Measurements from ENCODE around the gene IGFN1.
"Not testable (repeated sequence)": the region's sequence is repeated elsewhere in the genome, so short reads cannot be mapped to it uniquely, and the experiment has no call there.

IGFN1 gene

GRCh38 chr1:201248721-201249559 is 58.3 kb downstream of the IGFN1 start:
- DNase-seq (ENCODE audit: low read depth) = no peak

DNA sequence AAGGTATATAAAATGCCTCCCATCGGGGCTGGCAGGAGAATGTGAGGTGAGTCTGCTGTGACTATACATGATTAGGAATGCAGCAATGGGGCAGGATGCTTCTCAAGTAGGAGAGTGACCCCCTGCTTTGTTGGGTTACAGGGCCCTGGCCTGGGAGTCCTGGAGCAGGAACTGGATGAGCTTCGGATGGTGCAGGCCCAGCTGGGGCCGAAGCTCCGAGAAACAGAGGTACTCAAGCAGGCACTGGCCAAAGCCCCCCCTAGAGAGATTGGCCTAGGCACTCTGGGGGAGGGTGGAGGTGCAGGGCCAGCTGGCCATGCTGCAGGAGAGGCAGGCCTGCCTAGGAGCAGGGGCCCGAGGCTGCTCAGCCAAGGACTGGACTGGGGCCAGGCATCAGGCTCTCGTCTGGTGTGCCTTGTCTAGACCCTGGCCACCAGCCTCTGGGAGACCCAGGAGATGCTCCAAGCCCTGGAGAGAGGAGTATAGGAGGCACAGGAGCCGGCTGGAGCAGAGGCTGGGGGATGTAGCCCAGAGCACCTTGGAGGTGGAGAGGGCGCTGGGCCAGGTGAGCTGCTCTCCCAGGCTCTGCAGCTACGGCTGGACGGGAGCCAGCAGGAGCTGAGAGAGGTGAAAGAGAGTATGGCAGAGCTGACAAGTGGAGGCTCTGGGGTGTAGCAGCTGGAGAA is 59.8 kb downstream of the IGFN1 start:
- DNase-seq (ENCODE audit: low read depth) = no peak

DNA sequence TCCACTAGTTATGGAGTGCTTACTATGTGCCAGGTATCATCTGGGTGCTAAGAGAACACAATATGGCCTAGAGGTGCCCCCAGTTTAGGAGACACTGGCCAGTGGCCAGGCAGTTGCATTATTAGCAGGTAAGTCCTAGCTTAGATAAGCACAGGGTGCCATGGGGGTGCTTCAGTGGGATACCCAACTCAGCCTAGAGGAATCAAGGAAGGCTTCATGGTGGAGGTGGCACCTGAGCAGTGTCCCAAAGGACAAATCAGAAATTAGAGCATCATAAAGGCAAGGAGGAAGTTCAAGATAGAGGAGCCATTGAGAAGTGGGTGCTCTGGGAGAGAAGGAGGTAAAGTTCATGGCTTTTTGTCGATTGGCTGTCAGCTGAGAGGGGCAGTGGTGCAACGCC is 60.8 kb downstream of the IGFN1 start:
- DNase-seq (ENCODE audit: low read depth) = no peak

- DNase-seq (ENCODE audit: low read depth) = no peak
Measured at GRCh38 chr1:201251851-201252430, 61.3 kb downstream of the IGFN1 start.

GRCh38 chr1:201252944-201253371 is 62.3 kb downstream of the IGFN1 start:
- DNase-seq (ENCODE audit: low read depth) = no peak

DNA sequence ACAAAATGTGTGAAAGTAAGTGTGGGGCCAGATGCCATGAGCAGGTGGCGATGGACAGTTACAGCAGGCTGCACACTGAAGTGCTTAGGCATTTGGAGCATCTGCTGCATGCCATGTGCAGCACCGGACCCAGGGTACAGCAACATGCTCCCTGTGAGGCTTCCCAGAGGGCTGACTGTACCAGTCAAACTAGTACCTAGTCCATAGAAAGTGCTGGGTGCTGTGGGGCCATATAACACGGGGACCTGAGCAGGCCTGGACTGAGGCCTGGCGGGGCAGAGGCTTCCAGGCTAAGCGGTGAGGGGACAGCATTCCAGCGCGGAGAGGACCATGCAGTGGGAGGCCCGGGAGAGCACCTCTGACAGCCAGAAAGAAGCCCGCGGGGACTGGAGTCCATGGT is 62.8 kb downstream of the IGFN1 start:
- DNase-seq (ENCODE audit: low read depth) = no peak

DNA sequence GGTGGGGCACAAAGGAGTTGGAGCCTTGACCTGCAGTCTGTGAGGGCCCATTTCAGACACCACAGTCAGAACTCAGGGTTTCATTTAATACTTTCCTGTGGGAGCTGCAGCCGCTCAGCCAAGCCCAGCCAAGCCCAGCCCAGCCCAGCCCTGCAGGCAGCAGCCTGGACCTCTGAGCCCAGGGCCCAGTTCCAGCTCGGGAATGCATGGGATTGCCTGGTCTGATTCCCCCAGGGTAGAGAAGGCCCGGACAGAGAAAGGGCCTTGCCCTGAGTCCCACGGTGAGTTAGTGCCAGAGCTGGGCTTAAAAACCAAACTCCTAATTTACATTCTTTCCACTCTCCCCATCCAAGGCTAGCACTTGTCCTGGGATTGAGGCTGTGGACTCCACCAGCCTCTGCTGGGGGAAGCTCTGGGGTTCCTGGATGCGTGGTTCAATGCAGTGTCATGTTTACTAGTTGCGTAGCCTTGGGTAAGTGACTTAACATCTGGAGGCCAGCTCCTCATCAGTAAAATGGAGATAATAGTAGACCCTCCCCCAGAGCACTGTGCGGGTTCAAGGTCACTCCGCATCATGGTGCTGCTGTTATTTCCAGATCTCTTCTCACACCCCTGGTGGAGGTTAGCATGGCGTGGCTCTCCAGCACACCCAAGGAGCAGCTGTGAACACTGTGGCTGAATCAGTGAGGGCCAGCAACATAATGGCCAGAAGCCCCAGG is 63.4 kb downstream of the IGFN1 start:
- no peak for DNase-seq (ENCODE audit: low read depth)

DNA sequence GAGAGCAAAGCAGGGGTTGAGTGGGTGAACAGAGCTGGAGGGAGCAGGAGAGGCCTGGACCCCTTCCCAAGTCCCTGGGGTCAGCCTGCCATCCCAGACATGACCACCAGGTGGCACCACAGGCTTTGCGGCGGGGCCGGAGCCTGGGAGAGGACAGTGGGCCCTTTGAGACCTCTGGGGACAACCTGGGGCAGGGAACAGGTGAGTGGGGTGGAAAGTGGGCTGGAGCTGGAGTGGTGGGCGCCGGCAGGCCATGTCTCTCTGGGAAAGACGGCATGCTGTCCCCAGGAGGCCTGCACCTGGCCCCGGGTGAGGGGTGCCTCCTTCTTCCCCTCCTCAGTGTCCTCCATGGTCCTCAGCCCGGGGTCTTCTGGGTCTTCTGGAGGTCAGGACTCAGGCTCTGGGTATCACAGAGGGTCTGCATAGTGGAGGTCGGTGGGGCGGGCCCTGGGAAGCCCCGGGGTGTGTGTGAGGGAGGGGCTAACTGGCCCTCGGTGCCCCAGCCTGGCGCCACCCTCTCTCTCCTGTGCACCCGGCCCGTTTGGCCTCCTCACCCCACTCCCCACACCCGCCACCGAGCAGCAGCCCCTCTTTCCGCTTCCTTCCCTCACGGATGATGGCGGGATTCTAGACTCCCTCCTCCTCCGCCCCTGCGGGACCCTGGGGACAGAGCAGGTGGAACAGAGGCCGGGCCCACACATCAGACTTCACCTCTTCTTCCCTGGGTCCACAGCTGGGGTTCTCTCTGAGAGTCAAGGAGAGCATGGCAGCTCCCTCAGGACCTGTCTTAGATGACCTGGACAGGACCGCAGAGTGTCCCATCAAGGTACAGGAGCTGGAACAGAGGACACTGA is 64.2 kb downstream of the IGFN1 start:
- DNase-seq (ENCODE audit: low read depth) = no peak

DNA sequence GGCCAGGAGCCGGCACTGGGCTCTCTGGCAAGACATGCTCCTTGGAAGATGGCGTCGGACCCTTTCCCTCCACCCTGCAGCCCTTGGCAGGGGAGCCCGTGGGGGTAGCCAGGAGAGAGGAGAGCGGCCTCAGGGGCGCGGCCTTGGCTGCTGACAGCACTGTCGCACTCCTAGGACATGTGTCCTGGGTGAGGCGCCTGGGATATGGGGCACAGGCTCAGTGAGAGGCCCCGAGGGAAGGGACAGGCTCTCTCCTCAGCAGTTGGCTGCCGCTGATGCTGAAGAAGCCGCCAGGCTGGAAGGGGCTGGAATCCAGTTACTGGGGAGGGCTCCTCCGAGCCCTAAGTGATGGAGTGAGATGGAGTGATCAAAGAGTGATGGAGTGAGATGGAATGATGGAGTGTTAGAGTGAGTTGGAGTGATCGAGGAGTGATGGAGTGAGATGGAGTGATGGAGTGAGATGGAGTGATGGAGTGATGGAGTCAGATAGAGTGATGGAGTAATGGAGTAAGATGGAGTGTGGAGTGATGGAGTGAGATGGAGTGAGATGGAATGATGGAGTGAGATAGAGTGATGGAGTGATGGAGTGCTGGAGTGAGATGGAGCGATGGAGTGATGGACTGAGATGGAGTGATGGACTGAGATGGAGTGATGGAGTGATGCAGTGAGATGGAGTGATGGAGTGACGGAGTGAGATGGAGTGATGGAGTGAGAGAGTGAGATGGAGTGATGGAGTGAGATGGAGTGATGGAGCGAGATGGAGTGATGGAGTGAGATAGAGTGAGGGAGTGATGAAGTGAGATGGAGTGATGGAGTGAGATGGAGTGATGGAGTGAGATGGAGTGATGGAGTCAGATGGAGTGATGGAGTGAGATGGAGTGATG is 65.1 kb downstream of the IGFN1 start:
- no peak for DNase-seq (ENCODE audit: low read depth)

DNA sequence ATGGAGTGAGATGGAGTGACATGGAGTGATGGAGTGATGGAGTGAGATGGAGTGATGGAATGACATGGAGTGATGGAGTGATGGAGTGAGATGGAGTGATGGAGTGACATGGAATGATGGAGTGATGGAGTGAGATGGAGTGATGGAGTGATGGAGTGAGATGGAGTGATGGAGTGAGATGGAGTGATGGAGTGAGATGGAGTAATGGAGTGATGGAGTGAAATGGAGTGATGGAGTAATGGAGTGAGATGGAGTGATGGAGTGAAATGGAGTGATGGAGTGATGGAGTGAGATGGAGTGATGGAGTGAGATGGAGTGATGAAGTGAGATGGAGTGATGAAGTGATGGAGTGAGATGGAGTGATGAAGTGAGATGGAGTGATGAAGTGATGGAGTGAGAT is 67.5 kb downstream of the IGFN1 start:
- not testable (repeated sequence) for DNase-seq (ENCODE audit: low read depth)

GRCh38 chr1:201258763-201259230 is 68.2 kb downstream of the IGFN1 start:
- DNase-seq (ENCODE audit: low read depth) = no peak

DNA sequence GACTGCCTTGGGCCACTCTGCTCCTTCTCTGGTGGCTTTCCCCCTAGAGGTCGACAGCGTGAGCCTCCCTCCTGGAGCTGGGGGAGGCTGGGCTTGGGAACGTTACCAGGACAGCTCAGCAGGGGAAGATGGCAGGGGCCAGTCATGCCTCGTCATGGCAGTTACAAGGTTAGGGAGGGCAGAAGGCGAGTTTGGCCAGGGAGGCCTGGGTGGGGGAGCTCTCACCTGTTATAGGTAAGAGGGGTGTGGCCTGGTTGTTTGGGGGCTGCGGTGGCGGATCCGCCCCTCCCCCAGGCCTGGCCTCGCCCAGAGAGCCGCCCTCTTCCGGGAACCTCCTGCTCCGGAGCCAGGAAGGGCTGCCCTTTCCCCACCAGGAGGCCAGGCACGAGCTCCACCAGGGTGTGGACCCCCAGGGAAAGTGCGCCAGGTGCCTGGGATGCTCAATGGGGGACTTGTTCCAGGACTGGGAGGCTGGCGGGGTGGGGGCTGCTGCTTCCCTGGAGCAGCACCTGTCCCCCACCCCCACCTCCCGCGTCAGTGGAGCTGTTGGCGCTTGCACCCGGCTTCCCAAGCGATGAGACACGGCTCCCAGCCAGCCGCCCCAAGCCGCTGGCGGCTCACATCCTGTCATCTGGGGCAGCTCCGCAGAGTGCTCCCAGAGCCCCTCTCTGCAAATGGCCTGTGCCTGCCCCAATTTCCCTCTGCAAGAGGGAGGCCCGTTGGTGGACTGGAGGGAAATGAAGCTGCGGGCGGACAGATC is 69.0 kb downstream of the IGFN1 start:
- DNase-seq (ENCODE audit: low read depth) = no peak

DNA sequence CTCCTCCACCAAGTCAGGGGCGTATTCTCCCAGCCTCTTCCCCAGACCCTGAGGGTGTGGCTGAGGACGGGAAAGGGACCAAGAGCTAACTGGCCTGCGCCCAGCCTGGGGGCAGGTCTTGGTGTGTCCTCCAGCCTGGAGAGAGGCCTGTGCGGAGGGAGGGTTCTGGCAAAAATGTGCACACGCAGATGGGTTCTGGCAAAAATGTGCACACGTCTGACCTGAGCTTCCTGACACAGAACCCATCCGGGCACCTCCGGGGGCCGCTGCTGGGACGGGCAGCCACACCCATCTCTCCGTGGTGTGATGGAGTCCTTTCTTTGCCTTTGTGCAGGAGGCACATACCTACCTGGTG is 69.6 kb downstream of the IGFN1 start:
- no peak for DNase-seq (ENCODE audit: low read depth)

GRCh38 chr1:201260648-201261311 is 70.2 kb downstream of the IGFN1 start:
- DNase-seq (ENCODE audit: low read depth) = no peak

- DNase-seq (ENCODE audit: low read depth) = no peak
Measured at GRCh38 chr1:201261771-201262547, 71.3 kb downstream of the IGFN1 start.

GRCh38 chr1:201262963-201263608 is 72.5 kb downstream of the IGFN1 start:
- no peak for DNase-seq (ENCODE audit: low read depth)

DNA sequence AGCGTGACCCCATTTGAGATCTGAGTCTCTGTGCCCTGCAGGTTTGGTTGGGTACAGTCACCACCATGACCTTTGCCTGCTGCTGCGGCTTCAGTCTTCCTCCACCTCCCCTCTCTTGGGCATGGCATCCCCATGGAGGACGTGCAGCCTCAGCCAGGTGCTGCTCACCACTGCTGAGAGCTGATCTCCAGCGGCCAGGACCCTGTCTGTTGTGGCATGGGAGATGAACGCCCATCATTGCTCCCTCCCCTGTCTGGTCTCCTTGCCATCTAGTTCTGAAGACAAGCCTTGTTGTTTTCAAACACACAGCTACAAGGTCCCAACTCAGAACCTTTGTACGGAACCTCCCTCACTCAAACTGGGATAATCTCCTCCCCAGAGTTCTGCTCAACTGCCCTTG is 73.4 kb downstream of the IGFN1 start:
- DNase-seq (ENCODE audit: low read depth) = no peak

- no peak for DNase-seq (ENCODE audit: low read depth)
Measured at GRCh38 chr1:201264554-201264953, 73.9 kb downstream of the IGFN1 start.
